ENCODE data around the gene CTNND2. TPM values are rescaled to one million over a fixed set of nuclear protein-coding genes. Genes with fewer than 3 reads are reported as not detected.
"Not testable (repeated sequence)": the region's sequence is repeated elsewhere in the genome, so short reads cannot be mapped to it uniquely, and the experiment has no call there.

CTNND2 gene
- total RNA-seq, 2 experiments from 2014 or later = 0.20 TPM; not detected in 1

DNA sequence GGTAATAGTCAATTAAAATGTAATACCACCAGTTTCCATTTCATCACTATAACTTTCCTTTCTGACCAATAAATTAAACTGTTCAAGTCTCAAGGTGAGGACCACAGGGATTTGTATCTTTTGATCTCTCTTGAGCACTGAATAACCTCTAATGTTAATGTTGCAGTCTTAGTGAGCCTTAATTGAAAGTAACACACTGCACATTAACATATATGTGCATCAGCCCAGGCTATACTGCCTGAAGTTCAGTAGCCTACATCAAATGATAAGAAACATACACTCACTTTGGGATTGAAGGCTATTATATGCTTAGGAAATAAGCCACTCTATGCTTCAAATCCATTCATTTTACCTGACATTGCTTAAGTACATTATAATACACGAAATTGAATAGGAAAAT lies 832.2 kb downstream of the CTNND2 start:
- TF ChIP-seq, protein P1, sequence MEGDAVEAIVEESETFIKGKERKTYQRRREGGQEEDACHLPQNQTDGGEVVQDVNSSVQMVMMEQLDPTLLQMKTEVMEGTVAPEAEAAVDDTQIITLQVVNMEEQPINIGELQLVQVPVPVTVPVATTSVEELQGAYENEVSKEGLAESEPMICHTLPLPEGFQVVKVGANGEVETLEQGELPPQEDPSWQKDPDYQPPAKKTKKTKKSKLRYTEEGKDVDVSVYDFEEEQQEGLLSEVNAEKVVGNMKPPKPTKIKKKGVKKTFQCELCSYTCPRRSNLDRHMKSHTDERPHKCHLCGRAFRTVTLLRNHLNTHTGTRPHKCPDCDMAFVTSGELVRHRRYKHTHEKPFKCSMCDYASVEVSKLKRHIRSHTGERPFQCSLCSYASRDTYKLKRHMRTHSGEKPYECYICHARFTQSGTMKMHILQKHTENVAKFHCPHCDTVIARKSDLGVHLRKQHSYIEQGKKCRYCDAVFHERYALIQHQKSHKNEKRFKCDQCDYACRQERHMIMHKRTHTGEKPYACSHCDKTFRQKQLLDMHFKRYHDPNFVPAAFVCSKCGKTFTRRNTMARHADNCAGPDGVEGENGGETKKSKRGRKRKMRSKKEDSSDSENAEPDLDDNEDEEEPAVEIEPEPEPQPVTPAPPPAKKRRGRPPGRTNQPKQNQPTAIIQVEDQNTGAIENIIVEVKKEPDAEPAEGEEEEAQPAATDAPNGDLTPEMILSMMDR (IDR thresholded peaks at IDR 0.05) = no peak
- H3K36me3 Mint-ChIP-seq (ENCODE audit: low read depth) = no peaks in the 10 kb centered on the region
- no peak overlapping the region for H3K4me3 Mint-ChIP-seq
- H3K9me3 Mint-ChIP-seq = peaks cover 12% of the 10 kb centered on the region
- H3K27me3 Mint-ChIP-seq = peaks cover 3% of the 10 kb centered on the region
- Histone ChIP-seq H3K4me1 (ENCODE audit: insufficient read depth, low read length) (no peaks in the 10 kb centered on the region), H3K27ac (ENCODE audit: low read depth in 1 of 2, low read length in 2 of 2) (no peak overlapping the region), H3K36me3 (ENCODE audit: insufficient read depth, low read length) (no peaks in the 10 kb centered on the region), H3K27me3 (ENCODE audit: control insufficient read depth in 1 of 2, insufficient read depth in 2 of 2, low read length in 2 of 2) (no peaks in the 10 kb centered on the region), H3K4me3 (ENCODE audit: low read length) (no peak overlapping the region), H3K9me3 (ENCODE audit: control insufficient read depth in 1 of 2, insufficient read depth in 1 of 2, low read length in 2 of 2) (peaks cover 0 to 11% of the 10 kb centered on the region in 2 experiments)
- no peak for ATAC-seq (ENCODE audit: poor library complexity)
- H3K27ac Mint-ChIP-seq = no peak overlapping the region
- intact Hi-C loops (cut with DNase I, micrococcal nuclease) = no loop called here
- DNase-seq = no peak
- POLR2A ChIA-PET = no interaction called here
- no peaks in the 10 kb centered on the region for H3K4me1 Mint-ChIP-seq (ENCODE audit: low read depth)
- CTCF ChIA-PET = no interaction called here

DNA sequence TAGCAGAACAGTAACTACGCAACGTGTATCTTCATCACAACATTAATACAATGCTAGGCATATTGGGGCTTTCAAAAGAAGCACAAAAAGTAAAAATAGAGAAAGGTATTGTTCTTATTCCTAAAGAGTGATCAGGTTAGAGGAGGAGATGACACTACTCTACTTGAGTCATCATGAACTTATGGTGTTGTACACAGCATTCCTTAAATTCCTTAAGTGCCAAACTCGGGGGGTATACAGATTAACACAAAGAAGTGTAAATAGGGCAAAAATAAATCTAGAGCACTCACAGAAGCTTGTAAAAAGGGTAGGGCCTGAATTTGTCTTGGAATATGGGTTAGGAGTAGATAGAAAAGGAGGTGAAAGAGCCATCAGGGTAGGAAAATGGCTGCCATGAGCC lies 835.2 kb downstream of the CTNND2 start:
- ChIA-PET POLR2A (no interaction called here), CTCF (no interaction called here)
- Mint-ChIP-seq H3K9me3 (peaks cover 12% of the 10 kb centered on the region), H3K4me3 (no peak overlapping the region), H3K36me3 (ENCODE audit: low read depth) (no peaks in the 10 kb centered on the region), H3K4me1 (ENCODE audit: low read depth) (no peaks in the 10 kb centered on the region), H3K27ac (no peak overlapping the region), H3K27me3 (no peaks in the 10 kb centered on the region)
- DNase-seq = no peak
- intact Hi-C loops (cut with DNase I, micrococcal nuclease) = no loop called here
- Histone ChIP-seq H3K9me3 (ENCODE audit: control insufficient read depth in 1 of 2, insufficient read depth in 1 of 2, low read length in 2 of 2) (peaks cover 0 to 8% of the 10 kb centered on the region in 2 experiments), H3K4me3 (ENCODE audit: low read length) (no peak overlapping the region), H3K36me3 (ENCODE audit: insufficient read depth, low read length) (no peaks in the 10 kb centered on the region), H3K27me3 (ENCODE audit: control insufficient read depth in 1 of 2, insufficient read depth in 2 of 2, low read length in 2 of 2) (peaks cover 0 to 2% of the 10 kb centered on the region in 2 experiments), H3K4me1 (ENCODE audit: insufficient read depth, low read length) (no peaks in the 10 kb centered on the region), H3K27ac (ENCODE audit: low read depth in 1 of 2, low read length in 2 of 2) (no peak overlapping the region)
- no peak for ATAC-seq (ENCODE audit: poor library complexity)
- TF ChIP-seq, protein P1 (IDR thresholded peaks at IDR 0.05) = no peak

DNA sequence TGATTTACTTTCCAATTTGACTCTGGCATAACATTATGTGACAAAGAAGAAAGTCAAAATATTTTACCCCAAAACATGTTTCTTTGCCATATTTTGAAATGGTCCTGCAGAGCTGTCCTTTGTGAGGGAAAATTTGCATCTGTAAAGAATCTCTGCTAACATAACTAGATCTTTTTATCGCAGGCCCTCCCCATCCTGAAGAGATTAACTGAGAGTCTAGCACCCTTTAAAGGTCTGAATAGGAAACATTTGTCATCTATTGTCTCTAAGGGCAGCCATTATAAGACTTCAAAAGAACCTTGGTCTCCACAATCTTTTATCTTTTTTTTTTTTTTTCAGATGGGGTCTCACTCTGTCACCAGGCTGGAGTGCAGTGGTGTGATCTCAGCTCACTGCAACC lies 838.5 kb downstream of the CTNND2 start:
- CTCF ChIA-PET; H3K9me3 ChIP-seq (ENCODE audit: control insufficient read depth in 1 of 2, insufficient read depth in 1 of 2, low read length in 2 of 2); intact Hi-C loops (cut with DNase I, micrococcal nuclease); H3K36me3 Mint-ChIP-seq (ENCODE audit: low read depth); H3K27ac Mint-ChIP-seq; H3K4me3 Mint-ChIP-seq; H3K27me3 Mint-ChIP-seq; ATAC-seq (ENCODE audit: poor library complexity); H3K4me3 ChIP-seq (ENCODE audit: low read length); H3K27ac ChIP-seq (ENCODE audit: low read depth in 1 of 2, low read length in 2 of 2); POLR2A ChIA-PET; H3K4me1 Mint-ChIP-seq (ENCODE audit: low read depth); H3K4me1 ChIP-seq (ENCODE audit: insufficient read depth, low read length); DNase-seq; H3K36me3 ChIP-seq (ENCODE audit: insufficient read depth, low read length); H3K27me3 ChIP-seq (ENCODE audit: control insufficient read depth in 1 of 2, insufficient read depth in 2 of 2, low read length in 2 of 2): not testable (repeated sequence)
- peaks cover 12% of the 10 kb centered on the region for H3K9me3 Mint-ChIP-seq

DNA sequence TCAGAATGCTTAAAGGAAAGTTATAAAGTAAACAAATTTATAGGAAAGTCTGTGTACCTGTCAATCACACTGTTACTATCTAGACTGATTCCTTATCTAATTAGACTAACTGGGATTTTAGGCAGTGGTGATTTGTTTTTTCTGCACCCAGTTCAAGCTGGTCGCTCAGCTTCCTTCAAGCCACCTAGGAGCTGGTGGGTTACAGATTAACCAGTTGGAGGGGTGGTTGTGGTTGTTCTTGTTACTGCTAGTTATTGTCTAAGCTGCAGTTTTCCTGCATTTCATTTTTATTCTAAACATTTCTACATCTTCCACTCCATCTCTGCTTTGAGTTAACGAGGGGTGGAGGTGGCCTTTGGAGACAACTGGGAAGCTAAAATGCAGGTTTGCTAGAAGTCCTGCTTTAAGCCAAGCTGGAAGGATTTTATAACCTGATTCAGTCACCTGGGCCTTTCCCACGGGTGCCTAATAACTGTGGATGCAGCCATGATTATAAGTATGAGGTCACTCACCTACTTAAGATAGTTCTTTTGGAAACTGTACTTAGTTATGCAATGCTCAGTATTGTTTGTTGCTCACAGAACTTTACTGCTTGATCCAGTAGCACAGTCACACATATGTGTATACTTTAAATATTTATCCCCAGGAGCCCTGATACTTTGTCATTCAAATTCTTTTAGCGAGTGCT lies 839.3 kb downstream of the CTNND2 start:
- TF ChIP-seq, protein P1 (IDR thresholded peaks at IDR 0.05) = no peak
- Histone ChIP-seq H3K4me3 (ENCODE audit: low read length) (no peak overlapping the region), H3K27me3 (ENCODE audit: control insufficient read depth in 1 of 2, insufficient read depth in 2 of 2, low read length in 2 of 2) (peaks cover 0 to 2% of the 10 kb centered on the region in 2 experiments), H3K9me3 (ENCODE audit: control insufficient read depth in 1 of 2, insufficient read depth in 1 of 2, low read length in 2 of 2) (peaks cover 0 to 4% of the 10 kb centered on the region in 2 experiments), H3K4me1 (ENCODE audit: insufficient read depth, low read length) (no peaks in the 10 kb centered on the region), H3K36me3 (ENCODE audit: insufficient read depth, low read length) (no peaks in the 10 kb centered on the region), H3K27ac (ENCODE audit: low read depth in 1 of 2, low read length in 2 of 2) (no peak overlapping the region)
- Mint-ChIP-seq H3K36me3 (ENCODE audit: low read depth) (no peaks in the 10 kb centered on the region), H3K9me3 (peaks cover 7% of the 10 kb centered on the region), H3K27me3 (no peaks in the 10 kb centered on the region), H3K4me1 (ENCODE audit: low read depth) (no peaks in the 10 kb centered on the region), H3K27ac (no peak overlapping the region), H3K4me3 (no peak overlapping the region)
- DNase-seq (no peak), ATAC-seq (ENCODE audit: poor library complexity) (no peak)
- ChIA-PET POLR2A (no interaction called here), CTCF (no interaction called here)
- intact Hi-C loops (cut with DNase I, micrococcal nuclease) = no loop called here

All from CD4-positive, alpha-beta T cell (primary cell).